ENCODE measurements around the gene RFTN1. TPM values are rescaled to one million over a fixed set of nuclear protein-coding genes. Genes with fewer than 3 reads are reported as not detected.

The RFTN1 gene
- total and polyA plus RNA-seq, 4 donors, result 33.8 to 82.5 (median 53.4) TPM

DNA sequence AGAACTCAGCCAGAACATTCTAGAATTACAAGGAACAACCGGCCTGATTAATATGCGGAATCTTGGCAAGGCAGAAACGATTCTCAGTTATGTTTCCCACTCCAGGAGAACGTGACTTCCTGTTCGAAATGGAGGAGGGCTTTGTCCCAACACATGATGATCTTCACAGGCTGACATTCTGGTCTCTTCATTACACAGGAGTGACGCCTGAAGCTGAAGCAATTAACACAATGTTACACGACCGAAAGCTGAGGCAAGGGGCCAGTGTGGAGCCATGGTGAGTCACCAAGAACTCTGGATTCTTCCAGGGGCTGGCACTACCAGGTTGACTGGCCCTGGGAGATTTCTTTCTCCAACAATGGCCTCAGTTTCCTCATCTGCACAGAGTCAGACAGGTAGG lies 40.9 kb downstream of the RFTN1 start:
- WGBS, 2 donors, result 81 to 82% methylated on average over 8 of the region's 8 CpGs
- Histone ChIP-seq H3K36me3 (ENCODE audit: control insufficient read depth in 4 of 4, insufficient read depth in 4 of 4, low read length in 4 of 4) (peaks cover 0 to 12% (median 4%) of the 10 kb centered on the region in 4 donors), H3K4me3 (no peak overlapping the region), H3K9ac (ENCODE audit: insufficient read depth in 1 of 2, low read length in 2 of 2) (no peak overlapping the region), H3K27me3 (ENCODE audit: control insufficient read depth in 3 of 3, insufficient read depth in 3 of 3, low read length in 2 of 3) (no peaks in the 10 kb centered on the region), H3K9me3 (ENCODE audit: control insufficient read depth in 4 of 4, insufficient read depth in 3 of 4, low read length in 3 of 4) (peaks cover 0 to 4% (median 3%) of the 10 kb centered on the region in 4 donors), H3K4me1 (ENCODE audit: control insufficient read depth in 5 of 5, insufficient read depth in 5 of 5, low read length in 5 of 5) (peaks cover 2 to 30% (median 13%) of the 10 kb centered on the region in 5 donors), H3K27ac (ENCODE audit: low read depth in 1 of 2, low read length in 1 of 2) (peak overlapping the region in 1 of 2 donors; percentile 50)
- ATAC-seq (ENCODE audit: insufficient read depth, low FRiP score), result no peak
- no peak for DNase-seq
- TF ChIP-seq, protein P1, sequence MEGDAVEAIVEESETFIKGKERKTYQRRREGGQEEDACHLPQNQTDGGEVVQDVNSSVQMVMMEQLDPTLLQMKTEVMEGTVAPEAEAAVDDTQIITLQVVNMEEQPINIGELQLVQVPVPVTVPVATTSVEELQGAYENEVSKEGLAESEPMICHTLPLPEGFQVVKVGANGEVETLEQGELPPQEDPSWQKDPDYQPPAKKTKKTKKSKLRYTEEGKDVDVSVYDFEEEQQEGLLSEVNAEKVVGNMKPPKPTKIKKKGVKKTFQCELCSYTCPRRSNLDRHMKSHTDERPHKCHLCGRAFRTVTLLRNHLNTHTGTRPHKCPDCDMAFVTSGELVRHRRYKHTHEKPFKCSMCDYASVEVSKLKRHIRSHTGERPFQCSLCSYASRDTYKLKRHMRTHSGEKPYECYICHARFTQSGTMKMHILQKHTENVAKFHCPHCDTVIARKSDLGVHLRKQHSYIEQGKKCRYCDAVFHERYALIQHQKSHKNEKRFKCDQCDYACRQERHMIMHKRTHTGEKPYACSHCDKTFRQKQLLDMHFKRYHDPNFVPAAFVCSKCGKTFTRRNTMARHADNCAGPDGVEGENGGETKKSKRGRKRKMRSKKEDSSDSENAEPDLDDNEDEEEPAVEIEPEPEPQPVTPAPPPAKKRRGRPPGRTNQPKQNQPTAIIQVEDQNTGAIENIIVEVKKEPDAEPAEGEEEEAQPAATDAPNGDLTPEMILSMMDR (IDR thresholded peaks at IDR 0.05; ENCODE audit: control extremely low read depth, extremely low read depth), result no peak

DNA sequence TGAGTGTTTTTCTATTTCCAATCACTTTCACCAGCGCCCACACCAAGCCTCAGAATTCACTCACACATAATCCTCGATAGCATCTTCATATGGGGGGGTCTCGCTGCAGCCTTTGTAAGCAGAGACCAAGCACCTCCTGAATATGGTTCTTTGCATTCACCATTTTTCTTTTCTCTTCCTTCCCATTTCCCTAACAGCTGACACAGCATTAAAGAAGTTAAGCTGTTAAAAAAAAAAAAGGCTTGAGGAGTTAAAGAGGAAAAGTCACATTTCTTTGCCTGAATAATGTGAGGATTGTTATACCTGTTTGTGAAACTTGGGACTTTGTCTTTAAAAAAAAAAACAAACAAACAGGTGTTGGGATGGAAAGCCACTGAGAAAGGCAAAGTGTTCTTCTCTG lies 41.6 kb downstream of the RFTN1 start:
- no peak for DNase-seq

DNA sequence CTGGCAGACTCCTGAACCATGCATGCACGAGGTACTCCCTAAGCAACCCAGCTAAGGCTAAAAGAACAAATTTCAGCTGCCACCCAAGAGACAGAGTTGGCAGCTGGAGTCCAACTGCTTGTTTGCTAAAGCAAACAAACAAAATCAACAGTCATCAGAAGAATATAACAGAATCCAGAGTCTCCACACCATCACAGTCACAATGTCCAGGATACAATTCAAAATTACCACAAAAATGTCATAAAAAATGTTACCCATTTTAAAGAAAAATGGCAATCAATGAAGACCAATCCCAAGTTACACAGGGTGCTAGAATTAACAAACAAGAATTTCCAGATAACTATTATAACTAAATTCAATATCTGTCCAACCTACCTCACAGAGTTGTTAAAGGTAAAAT lies 42.9 kb downstream of the RFTN1 start:
- Histone ChIP-seq H3K4me3 (no peak overlapping the region), H3K9me3 (ENCODE audit: control insufficient read depth in 4 of 4, insufficient read depth in 3 of 4, low read length in 3 of 4) (peaks cover 0 to 4% (median 3%) of the 10 kb centered on the region in 4 donors), H3K4me1 (ENCODE audit: control insufficient read depth in 5 of 5, insufficient read depth in 5 of 5, low read length in 5 of 5) (peaks cover 4 to 23% (median 10%) of the 10 kb centered on the region in 5 donors), H3K9ac (ENCODE audit: insufficient read depth in 1 of 2, low read length in 2 of 2) (no peak overlapping the region), H3K36me3 (ENCODE audit: control insufficient read depth in 4 of 4, insufficient read depth in 4 of 4, low read length in 4 of 4) (peaks cover 0 to 12% (median 4%) of the 10 kb centered on the region in 4 donors), H3K27ac (ENCODE audit: low read depth in 1 of 2, low read length in 1 of 2) (no peak overlapping the region), H3K27me3 (ENCODE audit: control insufficient read depth in 3 of 3, insufficient read depth in 3 of 3, low read length in 2 of 3) (no peaks in the 10 kb centered on the region)
- 93 to 100% methylated on average over 1 of the region's 1 CpG for WGBS, 2 donors
- ATAC-seq (ENCODE audit: insufficient read depth, low FRiP score), result no peak
- DNase-seq, result no peak
- TF ChIP-seq, protein P1 (IDR thresholded peaks at IDR 0.05; ENCODE audit: control extremely low read depth, extremely low read depth), result no peak

More for the DNA sequence above, 41.6 kb downstream of the RFTN1 start:
- no peak for ATAC-seq (ENCODE audit: insufficient read depth, low FRiP score)
- H3K9me3 ChIP-seq (ENCODE audit: control insufficient read depth in 4 of 4, insufficient read depth in 3 of 4, low read length in 3 of 4), result peaks cover 0 to 4% (median 3%) of the 10 kb centered on the region in 4 donors
- TF ChIP-seq, protein P1 (IDR thresholded peaks at IDR 0.05; ENCODE audit: control extremely low read depth, extremely low read depth), result no peak
- peaks cover 4 to 30% (median 16%) of the 10 kb centered on the region in 5 donors for H3K4me1 ChIP-seq (ENCODE audit: control insufficient read depth in 5 of 5, insufficient read depth in 5 of 5, low read length in 5 of 5)
- peaks cover 0 to 12% (median 4%) of the 10 kb centered on the region in 4 donors for H3K36me3 ChIP-seq (ENCODE audit: control insufficient read depth in 4 of 4, insufficient read depth in 4 of 4, low read length in 4 of 4)
- H3K4me3 ChIP-seq, result no peak overlapping the region
- 90 to 93% methylated on average over 3 of the region's 3 CpGs for WGBS, 2 donors
- H3K9ac ChIP-seq (ENCODE audit: insufficient read depth in 1 of 2, low read length in 2 of 2), result no peak overlapping the region
- peak overlapping the region in 1 of 2 donors; percentile 50 for H3K27ac ChIP-seq (ENCODE audit: low read depth in 1 of 2, low read length in 1 of 2)
- no peaks in the 10 kb centered on the region for H3K27me3 ChIP-seq (ENCODE audit: control insufficient read depth in 3 of 3, insufficient read depth in 3 of 3, low read length in 2 of 3)
